ENCODE measurements around the gene RBM15.

DNA sequence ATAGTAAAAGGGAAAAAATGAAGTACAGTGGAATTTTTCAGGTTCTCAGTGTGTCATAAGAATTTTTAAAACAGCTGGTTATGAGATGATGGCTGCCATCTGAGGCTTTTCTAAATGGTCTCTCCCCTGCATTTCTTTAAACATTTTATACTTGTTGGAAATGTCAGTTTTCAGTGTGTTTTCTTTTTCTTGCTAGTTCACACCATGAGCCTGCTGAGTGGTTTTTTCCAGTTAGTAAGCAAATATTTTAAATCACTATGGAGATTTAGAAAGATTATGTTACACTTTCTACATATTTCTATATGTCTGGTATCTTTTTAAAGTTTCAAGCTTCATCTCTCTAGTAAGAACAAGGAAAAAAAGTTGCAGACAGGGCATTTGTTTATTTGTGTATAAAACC is 9.6 kb downstream of the RBM15 start:
- TF ChIP-seq, protein P1, sequence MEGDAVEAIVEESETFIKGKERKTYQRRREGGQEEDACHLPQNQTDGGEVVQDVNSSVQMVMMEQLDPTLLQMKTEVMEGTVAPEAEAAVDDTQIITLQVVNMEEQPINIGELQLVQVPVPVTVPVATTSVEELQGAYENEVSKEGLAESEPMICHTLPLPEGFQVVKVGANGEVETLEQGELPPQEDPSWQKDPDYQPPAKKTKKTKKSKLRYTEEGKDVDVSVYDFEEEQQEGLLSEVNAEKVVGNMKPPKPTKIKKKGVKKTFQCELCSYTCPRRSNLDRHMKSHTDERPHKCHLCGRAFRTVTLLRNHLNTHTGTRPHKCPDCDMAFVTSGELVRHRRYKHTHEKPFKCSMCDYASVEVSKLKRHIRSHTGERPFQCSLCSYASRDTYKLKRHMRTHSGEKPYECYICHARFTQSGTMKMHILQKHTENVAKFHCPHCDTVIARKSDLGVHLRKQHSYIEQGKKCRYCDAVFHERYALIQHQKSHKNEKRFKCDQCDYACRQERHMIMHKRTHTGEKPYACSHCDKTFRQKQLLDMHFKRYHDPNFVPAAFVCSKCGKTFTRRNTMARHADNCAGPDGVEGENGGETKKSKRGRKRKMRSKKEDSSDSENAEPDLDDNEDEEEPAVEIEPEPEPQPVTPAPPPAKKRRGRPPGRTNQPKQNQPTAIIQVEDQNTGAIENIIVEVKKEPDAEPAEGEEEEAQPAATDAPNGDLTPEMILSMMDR (IDR thresholded peaks at IDR 0.05; ENCODE audit: insufficient read depth, low read depth, low read length): no peak
- no peak for TF ChIP-seq EZH2 (IDR thresholded peaks at IDR 0.05; ENCODE audit: insufficient read depth, low read length)
